ENCODE data around the gene EPPIN.
"Not testable (repeated sequence)": the region's sequence is repeated elsewhere in the genome, so short reads cannot be mapped to it uniquely, and the experiment has no call there.

The EPPIN gene

DNA sequence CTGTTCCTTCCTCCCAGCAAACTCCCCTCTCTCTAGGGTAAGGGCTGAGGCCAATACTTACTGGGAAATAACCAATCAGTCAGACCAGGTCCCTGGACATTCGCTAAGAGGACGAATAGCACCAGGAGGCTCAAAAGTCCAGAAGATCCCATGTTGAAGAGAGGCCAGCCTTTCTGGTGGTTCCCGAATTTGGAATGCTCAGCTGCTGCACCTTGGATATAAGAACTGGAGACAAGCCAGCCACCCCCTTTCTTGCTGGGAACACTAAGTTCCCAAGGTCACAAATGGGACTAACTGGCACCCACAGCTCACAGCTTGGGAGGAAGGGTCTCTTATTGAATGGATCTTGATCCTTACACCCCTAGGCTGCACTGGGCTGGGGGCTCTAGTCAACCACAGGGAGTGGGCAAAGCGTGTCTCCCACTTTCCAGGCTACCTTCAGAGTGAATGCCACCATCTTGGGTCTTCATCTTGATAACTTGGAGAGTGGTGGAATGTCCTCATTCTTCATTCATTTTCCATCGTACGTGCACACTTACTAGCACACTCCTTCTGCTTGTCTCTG lies at the start of gene EPPIN:
Gene EPPIN (minus strand): TSS at position 196 of the 565 bp plus-strand sequence. CDS start 44 bp downstream, at position 152.
- no peak for DNase-seq

DNA sequence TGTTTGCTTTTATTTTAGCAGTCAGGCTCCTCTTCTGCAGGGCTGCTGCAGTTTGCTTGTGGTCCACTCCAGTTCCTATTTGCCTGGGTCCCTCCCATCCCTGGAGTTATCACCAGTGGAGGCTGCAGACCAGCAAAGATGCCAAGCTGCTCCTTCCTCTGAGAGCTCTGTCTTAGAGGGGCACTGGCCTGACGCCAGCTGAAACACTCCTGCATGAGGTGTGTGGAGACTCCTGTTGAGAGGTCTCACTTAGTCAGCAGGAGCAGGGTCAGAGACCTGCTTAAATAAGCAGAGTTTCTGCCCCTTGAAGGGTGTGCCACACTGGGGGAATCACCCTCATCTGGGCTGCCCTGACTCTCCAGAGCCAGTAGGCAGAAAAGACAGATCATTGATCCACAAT lies 48.0 kb upstream of the EPPIN start:
- no peak for DNase-seq

DNA sequence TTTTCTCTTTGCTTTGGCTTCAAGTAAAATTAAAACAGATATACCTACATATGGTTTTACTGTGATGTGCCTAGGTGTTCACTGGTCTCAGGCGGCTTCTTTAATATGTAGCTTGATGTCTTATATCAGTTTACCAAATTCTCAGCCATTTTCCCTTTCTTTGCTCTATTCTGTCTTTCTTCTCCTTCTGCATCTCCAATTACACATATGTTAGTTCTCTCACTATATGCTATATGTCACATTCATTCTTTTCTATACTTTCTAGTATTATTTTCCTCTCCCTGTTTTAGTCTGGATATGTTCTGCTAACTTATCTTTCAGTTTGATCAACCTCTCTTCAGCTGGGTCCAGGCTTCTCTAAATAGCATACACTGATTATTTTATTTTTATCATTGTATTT lies 46.3 kb upstream of the EPPIN start:
- no peak for DNase-seq

GRCh38 chr20:45592574-45593189 lies 45.5 kb upstream of the EPPIN start:
- no peak for DNase-seq

GRCh38 chr20:45589725-45590124 lies 42.5 kb upstream of the EPPIN start:
- no peak for DNase-seq

DNA sequence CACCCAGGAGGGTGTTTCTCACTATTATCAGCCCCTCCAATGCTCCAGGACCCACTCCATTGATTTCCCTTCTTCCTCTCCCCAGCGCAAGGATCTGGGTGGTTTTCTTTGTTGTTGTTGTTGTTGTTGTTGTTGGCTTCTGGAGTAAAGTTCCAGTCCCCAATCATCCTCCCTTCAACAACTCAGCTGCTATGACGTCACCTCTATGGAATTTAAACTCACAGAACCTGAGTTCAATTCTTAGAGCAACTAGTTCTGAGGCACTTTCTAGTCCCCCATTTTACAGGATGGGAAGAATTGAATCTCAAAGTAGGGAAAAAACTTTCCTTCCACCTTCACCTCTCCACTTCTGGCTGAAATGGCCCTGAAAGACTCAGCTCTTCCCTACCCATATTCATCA lies 41.6 kb upstream of the EPPIN start:
- DNase-seq = no peak

- DNase-seq = not testable (repeated sequence)
Observed at GRCh38 chr20:45585986-45586385, 38.8 kb upstream of the EPPIN start.

- DNase-seq = not testable (repeated sequence)
Observed at GRCh38 chr20:45584294-45584693, 37.1 kb upstream of the EPPIN start.

GRCh38 chr20:45583502-45583901 lies 36.3 kb upstream of the EPPIN start:
- no peak for DNase-seq

DNA sequence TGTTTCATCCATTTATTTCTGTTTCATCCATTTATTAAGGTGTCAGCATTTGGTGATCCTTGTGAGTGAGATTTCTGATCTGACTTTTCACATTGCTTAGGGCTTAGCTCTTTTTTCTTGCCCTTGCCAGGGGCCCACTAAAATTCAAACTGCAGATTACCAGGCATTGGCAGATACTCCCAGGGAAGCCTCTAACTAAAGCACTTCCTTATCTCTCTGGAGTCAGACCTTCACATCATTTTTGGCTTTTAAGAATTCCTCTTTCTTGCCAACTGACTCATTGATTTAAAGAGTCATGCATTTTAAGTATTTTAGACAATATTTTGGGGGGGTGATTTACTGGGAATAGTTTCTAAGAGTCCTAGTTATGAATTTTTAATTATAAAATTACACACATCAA lies 34.5 kb upstream of the EPPIN start:
- DNase-seq = no peak

DNA sequence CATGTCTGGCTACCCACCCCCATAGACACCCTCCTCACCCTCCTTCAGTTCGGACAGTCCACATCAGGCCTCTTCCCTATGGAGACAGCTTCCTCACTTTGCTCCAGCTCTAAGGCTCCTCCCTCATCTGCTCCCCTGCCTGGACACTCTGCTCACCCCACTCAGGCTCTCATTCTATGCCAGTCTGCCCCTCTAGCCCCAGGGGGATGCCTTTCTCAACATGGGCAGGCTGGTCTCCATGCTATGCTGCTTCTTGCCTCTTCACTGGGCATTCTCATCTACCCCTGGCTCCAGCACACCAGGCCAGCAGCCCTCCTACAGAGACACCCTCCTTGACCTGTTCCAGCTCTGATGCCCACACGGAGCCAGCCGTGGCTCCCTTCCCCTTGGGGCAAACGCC lies 32.0 kb upstream of the EPPIN start, which contains the start of gene WFDC8:
Gene WFDC8 (minus strand): TSS at position 101 of the 400 bp plus-strand sequence. CDS start 37 bp downstream, at position 64.
- DNase-seq = no peak

DNA sequence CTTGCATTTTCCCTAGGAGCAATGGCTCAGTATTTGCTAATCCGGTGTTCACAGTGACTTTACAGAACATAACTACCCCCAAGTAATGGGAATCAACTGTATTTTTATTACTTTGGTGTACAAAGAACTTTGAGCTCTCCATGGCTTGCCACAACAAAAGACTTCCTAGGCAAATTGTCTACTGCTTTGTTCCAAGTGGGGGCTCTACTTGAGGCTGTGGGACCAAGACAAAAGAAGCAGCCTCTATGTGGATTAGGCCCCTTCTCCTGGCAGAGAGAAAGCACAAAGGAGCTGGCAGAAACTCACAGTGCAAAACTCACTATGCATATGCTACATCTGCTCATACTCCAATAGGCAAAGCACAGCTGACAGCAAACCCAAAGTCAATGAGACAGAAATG lies 31.0 kb upstream of the EPPIN start:
- no peak for DNase-seq

DNA sequence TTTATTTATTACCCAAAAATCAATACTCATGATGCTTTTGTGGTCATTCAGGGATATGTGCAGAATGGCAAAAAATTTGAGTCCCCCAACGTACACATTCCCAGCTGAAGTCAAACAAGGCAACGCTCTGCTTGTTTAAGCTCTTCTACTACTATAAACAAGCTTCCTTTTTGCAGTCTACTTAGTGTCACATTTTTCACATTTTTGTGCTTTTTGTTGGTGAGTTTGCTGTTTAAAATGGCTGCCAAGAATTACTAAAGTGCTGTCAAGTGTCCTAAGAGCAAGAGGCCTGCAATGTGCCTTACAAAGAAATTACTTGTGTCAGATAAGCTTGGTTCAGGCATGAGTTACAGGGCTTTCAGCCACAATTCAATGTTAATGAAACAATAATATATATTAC lies 29.8 kb upstream of the EPPIN start:
- no peak for DNase-seq

DNA sequence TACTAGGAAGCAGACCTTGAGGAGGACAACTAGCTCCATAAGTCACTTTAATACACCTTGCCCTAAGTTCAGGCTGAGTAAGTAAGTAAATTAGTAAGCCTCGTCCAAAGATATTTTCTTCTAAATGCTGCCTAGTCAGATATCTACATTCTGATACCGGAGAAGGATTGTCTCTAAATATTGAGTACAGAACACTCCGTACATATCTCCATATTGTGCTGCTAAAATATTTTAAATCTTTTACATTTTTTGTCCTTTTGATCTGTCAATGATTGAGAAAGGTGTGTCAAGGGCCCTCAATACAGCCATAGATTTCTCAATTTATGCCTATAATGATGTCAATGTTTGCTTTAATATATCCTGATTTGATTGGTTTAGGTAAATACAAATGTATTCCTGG lies 28.7 kb upstream of the EPPIN start:
- no peak for DNase-seq

DNA sequence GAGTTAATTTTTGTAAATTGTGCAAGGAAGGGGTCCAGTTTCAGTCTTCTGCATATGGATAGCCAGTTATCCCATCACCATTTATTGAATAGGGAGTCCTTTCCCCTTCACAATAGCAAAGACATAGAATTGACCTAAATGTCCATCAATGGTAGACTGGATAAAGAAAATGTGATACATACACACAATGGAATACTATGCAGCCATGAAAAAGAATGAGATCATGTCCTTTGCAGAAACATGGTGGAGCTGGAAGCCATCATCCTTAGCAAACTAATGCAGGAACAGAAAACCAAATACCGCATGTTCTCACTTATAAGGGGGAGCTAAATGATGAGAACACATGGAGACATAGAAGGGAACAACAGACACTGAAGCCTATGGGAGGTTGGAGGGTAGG lies 22.4 kb upstream of the EPPIN start:
- not testable (repeated sequence) for DNase-seq

- no peak for DNase-seq
Observed at GRCh38 chr20:45564760-45565276, 17.6 kb upstream of the EPPIN start.

- DNase-seq = no peak
Observed at GRCh38 chr20:45555198-45555597, 8.0 kb upstream of the EPPIN start.

DNA sequence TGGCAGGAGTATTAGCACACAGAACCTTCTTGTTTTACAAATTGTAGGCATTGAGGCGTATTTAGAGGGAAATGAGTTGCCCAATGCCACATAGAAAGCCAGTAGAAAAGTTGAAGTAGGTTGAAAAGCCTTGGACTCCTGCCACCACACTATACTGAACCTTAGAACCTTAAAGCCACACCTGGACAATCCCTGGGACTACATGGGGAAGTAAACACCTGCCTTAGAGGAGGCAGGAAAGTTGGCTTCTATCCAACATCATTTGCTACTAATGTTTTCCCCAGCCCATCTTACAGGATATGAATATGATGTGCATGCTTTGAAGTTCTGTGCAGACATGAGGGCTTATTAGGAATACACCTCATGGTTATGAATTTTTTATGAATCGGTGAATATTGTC lies 5.3 kb upstream of the EPPIN start:
- no peak for DNase-seq

DNA sequence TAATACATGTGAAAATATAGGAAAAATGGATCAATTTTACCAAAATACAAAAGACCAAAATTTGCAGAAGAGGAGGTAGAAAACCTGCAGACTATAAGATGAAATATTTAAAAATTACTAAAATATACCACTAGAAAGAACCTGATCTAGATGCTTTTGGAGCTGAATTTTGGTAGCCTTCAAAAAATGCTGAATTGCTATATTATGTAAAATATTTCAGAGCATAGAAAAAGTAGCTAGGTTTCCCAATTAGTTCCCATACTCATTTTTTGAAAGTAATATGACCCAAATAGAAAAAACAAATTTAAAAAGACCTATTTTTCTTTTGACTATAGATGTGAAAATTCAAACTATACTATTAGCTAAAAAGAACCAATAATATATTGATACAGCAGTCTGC lies 3.6 kb upstream of the EPPIN start:
- no peak for DNase-seq

GRCh38 chr20:45548410-45548809 lies 1.2 kb upstream of the EPPIN start:
- DNase-seq = no peak

GRCh38 chr20:45545754-45546453 lies 1.3 kb downstream of the EPPIN start:
- DNase-seq = no peak

DNA sequence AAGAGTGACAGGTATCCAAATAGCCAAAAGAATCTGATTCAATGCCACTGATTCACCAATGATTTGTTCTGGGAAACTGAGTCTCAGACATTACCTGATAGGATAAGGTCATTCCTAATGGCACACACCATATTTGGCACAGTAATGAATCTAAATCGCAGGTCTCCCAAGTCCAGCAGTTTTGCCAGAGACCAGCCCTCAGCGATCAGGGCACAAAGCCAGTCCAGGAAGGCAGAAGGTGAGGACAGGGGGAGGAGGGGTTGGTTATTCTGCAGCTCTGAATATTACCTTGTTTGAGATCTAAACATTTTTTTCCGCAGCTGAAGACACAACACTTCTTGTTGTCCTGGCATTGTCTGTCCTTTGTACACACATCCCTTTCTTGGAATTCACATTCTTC lies 1.9 kb downstream of the EPPIN start:
- DNase-seq = no peak

DNA sequence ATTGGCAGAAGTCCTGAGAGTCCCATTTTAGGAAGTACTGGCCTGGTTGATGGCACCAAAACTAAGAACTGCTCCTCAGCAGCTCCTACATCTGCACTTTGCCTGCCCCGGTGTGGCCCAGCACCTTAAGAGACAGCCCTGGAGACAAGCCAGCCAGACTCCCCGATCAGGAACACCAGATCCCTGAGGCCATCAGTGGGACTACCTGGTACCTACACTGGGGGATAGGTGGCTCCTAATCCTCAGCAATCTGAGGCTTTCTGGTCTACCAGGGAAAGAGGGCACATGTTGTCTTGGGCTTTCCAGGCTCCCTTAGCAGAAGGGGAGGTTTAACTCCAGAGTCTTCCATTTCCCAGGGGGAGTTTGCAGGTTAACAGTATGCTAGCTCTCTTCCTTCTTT lies 7.8 kb downstream of the EPPIN start, which contains the start of gene WFDC6:
Gene WFDC6 (minus strand): TSS at position 101 of the 400 bp plus-strand sequence. CDS start 75 bp downstream, at position 26.
- no peak for DNase-seq

DNA sequence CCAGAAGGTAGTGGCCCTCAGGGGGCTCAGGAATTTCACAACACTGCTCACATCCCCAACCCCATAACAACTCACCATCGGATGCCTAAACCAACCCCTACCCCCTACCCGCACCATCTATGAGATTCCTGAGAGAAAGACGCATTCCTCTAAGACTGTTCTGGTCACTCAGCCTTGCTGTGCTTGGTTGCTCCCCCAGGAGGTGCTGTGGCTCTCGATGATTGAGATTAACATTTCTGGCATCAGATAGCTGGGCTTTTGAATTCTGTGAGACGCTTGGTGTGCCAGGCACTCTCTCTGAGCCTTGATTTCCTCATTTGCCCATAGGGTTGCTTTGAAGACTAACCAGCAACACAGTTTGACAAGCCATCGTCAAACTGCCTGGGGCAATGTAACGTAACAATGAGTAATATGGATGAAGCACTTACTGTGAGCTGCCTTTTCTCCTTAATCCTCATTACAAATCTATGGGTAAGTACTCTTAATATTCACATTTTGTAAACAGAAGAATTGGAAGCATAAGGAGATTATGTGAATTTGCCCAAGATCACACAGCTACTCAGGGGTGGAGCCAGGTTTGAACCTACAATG lies 8.9 kb downstream of the EPPIN start:
- DNase-seq = no peak
